Memory B cell (primary cell): Measurements from ENCODE around the gene FGFR2.
A peak's percentile ranks its signal among the peaks of the same experiment; 100 is the strongest.

Source experiments
- ATAC-seq: fragments of 150-1000 bp; cut with Tn5 transposase; 2 replicates; pipeline ENCODE4 v1.10.0; 2021; ENCODE audit warnings: low read depth, mild to moderate bottlenecking, moderate library complexity
- DNase-seq, 2 donors: peaks; one replicate each; pipeline ENCODE4 v3.0.0; 2022; ENCODE audit warnings: low spot score in 2 of 2
- H3K27ac Mint-ChIP-seq: one replicate; pipeline ENCODE4 v1.8.0; 2022; ENCODE audit warnings: mild to moderate bottlenecking, moderate library complexity, mixed read lengths
- H3K27me3 Mint-ChIP-seq: one replicate; pipeline ENCODE4 v1.8.0; 2022; ENCODE audit warnings: mixed read lengths
- H3K36me3 Mint-ChIP-seq: one replicate; pipeline ENCODE4 v1.8.0; 2022; ENCODE audit warnings: mild to moderate bottlenecking, mixed read lengths
- H3K4me1 Mint-ChIP-seq: one replicate; pipeline ENCODE4 v1.8.0; 2022; ENCODE audit warnings: mixed read lengths
- H3K4me3 Mint-ChIP-seq: one replicate; pipeline ENCODE4 v1.8.0; 2022; ENCODE audit warnings: mild to moderate bottlenecking, moderate library complexity, mixed read lengths
- H3K9me3 Mint-ChIP-seq: one replicate; pipeline ENCODE4 v1.8.0; 2022; ENCODE audit warnings: mixed read lengths

The FGFR2 gene

GRCh38 chr10:121598263-121599249, at the start of gene FGFR2:
Gene FGFR2, minus strand, starts transcription at chr10:121598444. Its CDS starts 4,627 bp downstream, at chr10:121593817.
- ATAC-seq, result no peak

GRCh38 chr10:121647401-121647800, 49.2 kb upstream of the FGFR2 start:
- Mint-ChIP-seq H3K4me3 (no peak overlapping the region), H3K4me1 (no peaks in the 10 kb centered on the region), H3K27me3 (peaks cover 8% of the 10 kb centered on the region), H3K36me3 (no peaks in the 10 kb centered on the region), H3K27ac (no peak overlapping the region), H3K9me3 (peaks cover 2% of the 10 kb centered on the region)
- ATAC-seq, result no peak
- DNase-seq, result no peak

More at GRCh38 chr10:121598263-121599249, at the start of gene FGFR2:
- H3K9me3 Mint-ChIP-seq, result no peaks in the 10 kb centered on the region
- no peak within 1 kb of the TSS for H3K27ac Mint-ChIP-seq
- H3K36me3 Mint-ChIP-seq, result no peaks in the 10 kb centered on the region
- H3K4me1 Mint-ChIP-seq, result no peaks in the 10 kb centered on the region
- peaks cover 16% of the 10 kb centered on the region for H3K27me3 Mint-ChIP-seq
- no peak for DNase-seq
- H3K4me3 Mint-ChIP-seq, result peak within 1 kb of the TSS; percentile 6

- no peak for ATAC-seq
- no peaks in the 10 kb centered on the region for H3K4me1 Mint-ChIP-seq
- peaks cover 1% of the 10 kb centered on the region for H3K9me3 Mint-ChIP-seq
- no peak overlapping the region for H3K27ac Mint-ChIP-seq
- H3K4me3 Mint-ChIP-seq, result no peak overlapping the region
- DNase-seq, result no peak
- H3K27me3 Mint-ChIP-seq, result peaks cover 6% of the 10 kb centered on the region
- no peaks in the 10 kb centered on the region for H3K36me3 Mint-ChIP-seq
These were observed 47.5 kb upstream of the FGFR2 start for GRCh38 chr10:121645696-121646095.

- Mint-ChIP-seq H3K27me3 (peaks cover 6% of the 10 kb centered on the region), H3K9me3 (peaks cover 1% of the 10 kb centered on the region), H3K4me3 (no peak overlapping the region), H3K4me1 (no peaks in the 10 kb centered on the region), H3K27ac (no peak overlapping the region), H3K36me3 (no peaks in the 10 kb centered on the region)
- no peak for ATAC-seq
- DNase-seq, result no peak
These were observed 46.3 kb upstream of the FGFR2 start for GRCh38 chr10:121644501-121644900.

GRCh38 chr10:121640266-121640665, 42.0 kb upstream of the FGFR2 start:
- peaks cover 2% of the 10 kb centered on the region for H3K36me3 Mint-ChIP-seq
- no peak for ATAC-seq
- no peaks in the 10 kb centered on the region for H3K4me1 Mint-ChIP-seq
- no peak for DNase-seq
- peaks cover 12% of the 10 kb centered on the region for H3K9me3 Mint-ChIP-seq
- H3K27ac Mint-ChIP-seq, result no peak overlapping the region
- H3K27me3 Mint-ChIP-seq, result peaks cover 2% of the 10 kb centered on the region
- H3K4me3 Mint-ChIP-seq, result no peak overlapping the region

- H3K36me3 Mint-ChIP-seq, result peaks cover 2% of the 10 kb centered on the region
- DNase-seq (no peak), ATAC-seq (no peak)
- H3K27ac Mint-ChIP-seq, result no peak overlapping the region
- H3K4me3 Mint-ChIP-seq, result no peak overlapping the region
- H3K4me1 Mint-ChIP-seq, result no peaks in the 10 kb centered on the region
- H3K9me3 Mint-ChIP-seq, result peaks cover 12% of the 10 kb centered on the region
- H3K27me3 Mint-ChIP-seq, result peaks cover 2% of the 10 kb centered on the region
These were observed 41.2 kb upstream of the FGFR2 start for GRCh38 chr10:121639416-121639815.

- H3K4me3 Mint-ChIP-seq, result no peak overlapping the region
- ATAC-seq (no peak), DNase-seq (no peak)
- peaks cover 12% of the 10 kb centered on the region for H3K9me3 Mint-ChIP-seq
- H3K27me3 Mint-ChIP-seq, result peaks cover 2% of the 10 kb centered on the region
- no peaks in the 10 kb centered on the region for H3K4me1 Mint-ChIP-seq
- H3K27ac Mint-ChIP-seq, result no peak overlapping the region
- H3K36me3 Mint-ChIP-seq, result peaks cover 2% of the 10 kb centered on the region
These were observed 39.2 kb upstream of the FGFR2 start for GRCh38 chr10:121637437-121637836.

- no peak overlapping the region for H3K4me3 Mint-ChIP-seq
- DNase-seq, result no peak
- H3K27ac Mint-ChIP-seq, result no peak overlapping the region
- peaks cover 3% of the 10 kb centered on the region for H3K27me3 Mint-ChIP-seq
- peaks cover 8% of the 10 kb centered on the region for H3K9me3 Mint-ChIP-seq
- H3K36me3 Mint-ChIP-seq, result peaks cover under 1% of the 10 kb centered on the region
- no peak for ATAC-seq
- no peaks in the 10 kb centered on the region for H3K4me1 Mint-ChIP-seq
These were observed 34.8 kb upstream of the FGFR2 start for GRCh38 chr10:121633056-121633455.

- no peak overlapping the region for H3K4me3 Mint-ChIP-seq
These were observed 33.3 kb upstream of the FGFR2 start for GRCh38 chr10:121631365-121632029.

GRCh38 chr10:121628859-121629258, 30.6 kb upstream of the FGFR2 start:
- ATAC-seq (no peak), DNase-seq (no peak)
- Mint-ChIP-seq H3K4me1 (no peaks in the 10 kb centered on the region), H3K9me3 (no peaks in the 10 kb centered on the region), H3K36me3 (no peaks in the 10 kb centered on the region), H3K4me3 (no peak overlapping the region), H3K27ac (no peak overlapping the region), H3K27me3 (peaks cover 3% of the 10 kb centered on the region)

More at GRCh38 chr10:121631365-121632029, 33.3 kb upstream of the FGFR2 start:
- Mint-ChIP-seq H3K27me3 (peaks cover 3% of the 10 kb centered on the region), H3K36me3 (no peaks in the 10 kb centered on the region), H3K4me1 (no peaks in the 10 kb centered on the region), H3K9me3 (no peaks in the 10 kb centered on the region), H3K27ac (no peak overlapping the region)
- no peak for ATAC-seq
- DNase-seq, result no peak

GRCh38 chr10:121627876-121628581, 29.8 kb upstream of the FGFR2 start:
- H3K9me3 Mint-ChIP-seq, result no peaks in the 10 kb centered on the region
- DNase-seq (no peak), ATAC-seq (no peak)
- H3K4me1 Mint-ChIP-seq, result no peaks in the 10 kb centered on the region
- peaks cover 3% of the 10 kb centered on the region for H3K27me3 Mint-ChIP-seq
- no peaks in the 10 kb centered on the region for H3K36me3 Mint-ChIP-seq
- H3K27ac Mint-ChIP-seq, result no peak overlapping the region
- H3K4me3 Mint-ChIP-seq, result no peak overlapping the region

- no peaks in the 10 kb centered on the region for H3K36me3 Mint-ChIP-seq
- no peak overlapping the region for H3K4me3 Mint-ChIP-seq
- no peaks in the 10 kb centered on the region for H3K4me1 Mint-ChIP-seq
- H3K27me3 Mint-ChIP-seq, result peaks cover 2% of the 10 kb centered on the region
- no peaks in the 10 kb centered on the region for H3K9me3 Mint-ChIP-seq
- H3K27ac Mint-ChIP-seq, result no peak overlapping the region
- DNase-seq (no peak), ATAC-seq (no peak)
These were observed 26.7 kb upstream of the FGFR2 start for GRCh38 chr10:121624836-121625486.

- Mint-ChIP-seq H3K4me1 (no peaks in the 10 kb centered on the region), H3K9me3 (peaks cover 1% of the 10 kb centered on the region)
- no peak for ATAC-seq
These were observed 20.7 kb upstream of the FGFR2 start for GRCh38 chr10:121618906-121619305.

More at GRCh38 chr10:121618906-121619305, 20.7 kb upstream of the FGFR2 start:
- Mint-ChIP-seq H3K4me3 (no peak overlapping the region), H3K36me3 (no peaks in the 10 kb centered on the region), H3K27ac (no peak overlapping the region), H3K27me3 (peaks cover 6% of the 10 kb centered on the region)
- no peak for DNase-seq
